ENCODE measurements around the gene NLGN1. TPM values are rescaled to one million over a fixed set of nuclear protein-coding genes. Genes with fewer than 3 reads are reported as not detected.

NLGN1 gene
- total and polyA plus RNA-seq, 5 experiments from 2014 or later = not detected

- Mint-ChIP-seq H3K4me3 (no peak overlapping the region), H3K36me3 (no peaks in the 10 kb centered on the region), H3K9me3 (peaks cover 0 to 28% (median 6%) of the 10 kb centered on the region in 9 donors), H3K27me3 (peaks cover 0 to 6% (median 0%) of the 10 kb centered on the region in 5 donors), H3K4me1 (no peaks in the 10 kb centered on the region), H3K27ac (no peak overlapping the region)
- POLR2A ChIA-PET = no interaction called here
- ATAC-seq (no peak), DNase-seq (no peak)
These were observed 426.4 kb downstream of the NLGN1 start for GRCh38 chr3:173823911-173824460.

DNA sequence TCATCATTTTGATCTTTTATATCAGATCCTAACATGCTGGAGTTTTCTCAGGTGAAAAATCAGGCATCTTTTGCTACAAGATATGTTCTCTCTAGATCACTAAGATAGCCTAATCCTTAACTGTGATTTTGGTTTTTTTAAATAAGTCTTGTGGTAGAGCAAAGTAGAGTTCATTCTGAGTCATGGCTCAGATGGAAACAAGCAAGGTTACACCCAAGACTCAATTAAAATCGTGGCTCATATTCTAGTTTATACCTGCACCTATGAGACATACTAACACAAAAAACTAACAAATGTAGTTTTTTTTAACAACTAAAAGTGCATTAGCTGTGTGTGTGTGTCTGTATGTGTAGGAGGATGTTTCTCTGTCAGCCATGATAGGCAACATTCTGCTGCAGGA lies 428.2 kb downstream of the NLGN1 start:
- no peak for ATAC-seq
- peaks cover 0 to 18% (median 4%) of the 10 kb centered on the region in 9 donors for H3K9me3 Mint-ChIP-seq
- no peaks in the 10 kb centered on the region for H3K4me1 Mint-ChIP-seq
- H3K4me3 Mint-ChIP-seq = no peak overlapping the region
- no peaks in the 10 kb centered on the region for H3K36me3 Mint-ChIP-seq
- POLR2A ChIA-PET = no interaction called here
- DNase-seq = no peak
- no peaks in the 10 kb centered on the region for H3K27me3 Mint-ChIP-seq
- H3K27ac Mint-ChIP-seq = no peak overlapping the region

GRCh38 chr3:173826416-173826815 lies 428.9 kb downstream of the NLGN1 start:
- Mint-ChIP-seq H3K9me3 (peaks cover 0 to 18% (median 4%) of the 10 kb centered on the region in 9 donors), H3K36me3 (no peaks in the 10 kb centered on the region), H3K4me1 (no peaks in the 10 kb centered on the region), H3K27me3 (no peaks in the 10 kb centered on the region), H3K27ac (no peak overlapping the region), H3K4me3 (no peak overlapping the region)
- no peak for DNase-seq
- POLR2A ChIA-PET = no interaction called here
- ATAC-seq = no peak

GRCh38 chr3:173826901-173827609 lies 429.5 kb downstream of the NLGN1 start:
- H3K27ac Mint-ChIP-seq = no peak overlapping the region
- POLR2A ChIA-PET = no interaction called here
- ATAC-seq (no peak), DNase-seq (no peak)
- no peak overlapping the region for H3K4me3 Mint-ChIP-seq
- no peaks in the 10 kb centered on the region for H3K27me3 Mint-ChIP-seq
- no peaks in the 10 kb centered on the region for H3K4me1 Mint-ChIP-seq
- no peaks in the 10 kb centered on the region for H3K36me3 Mint-ChIP-seq
- peaks cover 0 to 18% (median 5%) of the 10 kb centered on the region in 9 donors for H3K9me3 Mint-ChIP-seq

- Mint-ChIP-seq H3K4me3 (no peak overlapping the region), H3K27me3 (peaks cover 0 to 2% (median 0%) of the 10 kb centered on the region in 5 donors), H3K27ac (no peak overlapping the region), H3K36me3 (no peaks in the 10 kb centered on the region), H3K4me1 (no peaks in the 10 kb centered on the region), H3K9me3 (peaks cover 0 to 9% (median 2%) of the 10 kb centered on the region in 9 donors)
- DNase-seq (no peak), ATAC-seq (no peak)
- POLR2A ChIA-PET = no interaction called here
These were observed 441.1 kb downstream of the NLGN1 start for GRCh38 chr3:173838644-173839043.

DNA sequence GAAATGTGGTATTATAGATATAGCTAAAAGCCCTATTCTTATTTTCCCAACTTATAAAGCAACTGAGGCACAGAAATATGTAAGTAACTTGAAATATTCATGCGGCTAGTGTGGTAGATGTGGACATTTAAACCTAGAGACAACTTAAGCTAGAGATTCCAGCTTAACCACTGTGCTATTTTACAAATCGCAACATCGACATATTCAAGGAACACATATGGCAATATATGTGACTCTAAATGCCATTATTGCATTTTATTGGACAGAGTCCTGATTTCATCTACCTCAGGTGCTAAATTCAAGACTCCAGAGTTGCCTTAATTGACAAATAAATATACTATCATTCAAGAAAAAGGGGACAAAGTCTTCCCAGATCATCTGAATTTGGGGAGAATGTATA lies 442.3 kb downstream of the NLGN1 start:
- Mint-ChIP-seq H3K36me3 (no peaks in the 10 kb centered on the region), H3K9me3 (peaks cover 0 to 10% (median 2%) of the 10 kb centered on the region in 9 donors), H3K4me1 (no peaks in the 10 kb centered on the region), H3K4me3 (no peak overlapping the region), H3K27me3 (peaks cover 0 to 2% (median 0%) of the 10 kb centered on the region in 5 donors), H3K27ac (no peak overlapping the region)
- POLR2A ChIA-PET = no interaction called here
- no peak for ATAC-seq
- DNase-seq = no peak

- Mint-ChIP-seq H3K4me3 (no peak overlapping the region), H3K36me3 (no peaks in the 10 kb centered on the region), H3K27me3 (peaks cover 0 to 2% (median 0%) of the 10 kb centered on the region in 5 donors), H3K4me1 (no peaks in the 10 kb centered on the region), H3K27ac (no peak overlapping the region), H3K9me3 (peaks cover 0 to 12% (median 2%) of the 10 kb centered on the region in 9 donors)
- ATAC-seq (no peak), DNase-seq (no peak)
- POLR2A ChIA-PET = no interaction called here
These were observed 443.8 kb downstream of the NLGN1 start for GRCh38 chr3:173841334-173841733.

- Mint-ChIP-seq H3K27ac (no peak overlapping the region), H3K4me1 (no peaks in the 10 kb centered on the region), H3K9me3 (peaks cover 0 to 12% (median 2%) of the 10 kb centered on the region in 9 donors), H3K36me3 (no peaks in the 10 kb centered on the region), H3K4me3 (no peak overlapping the region), H3K27me3 (peaks cover 0 to 2% (median 0%) of the 10 kb centered on the region in 5 donors)
- ATAC-seq (no peak), DNase-seq (no peak)
- POLR2A ChIA-PET = no interaction called here
These were observed 445.5 kb downstream of the NLGN1 start for GRCh38 chr3:173843060-173843459.

DNA sequence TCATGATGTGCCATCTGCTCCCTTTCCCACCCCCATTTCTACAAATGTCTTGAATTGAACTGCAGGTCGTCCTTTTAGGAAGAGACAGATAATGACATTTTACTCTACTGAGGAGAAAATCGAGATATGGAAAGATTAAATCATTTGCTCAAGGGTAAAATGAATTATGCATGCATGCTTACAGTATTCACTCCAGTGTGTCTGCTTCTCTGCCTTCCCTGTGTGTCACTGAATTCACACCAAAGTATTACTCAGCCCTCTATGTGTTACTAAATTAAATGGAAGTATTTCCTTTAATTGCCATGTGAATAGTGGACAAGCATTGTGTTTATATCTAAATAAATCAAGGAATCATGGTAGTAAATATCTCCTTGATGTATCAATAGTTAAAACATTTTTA lies 449.0 kb downstream of the NLGN1 start:
- Mint-ChIP-seq H3K4me1 (no peaks in the 10 kb centered on the region), H3K4me3 (no peak overlapping the region), H3K36me3 (no peaks in the 10 kb centered on the region), H3K9me3 (peaks cover 0 to 10% (median 0%) of the 10 kb centered on the region in 9 donors), H3K27me3 (peaks cover 0 to 2% (median 0%) of the 10 kb centered on the region in 5 donors), H3K27ac (no peak overlapping the region)
- no peak for ATAC-seq
- no peak for DNase-seq
- POLR2A ChIA-PET = no interaction called here

DNA sequence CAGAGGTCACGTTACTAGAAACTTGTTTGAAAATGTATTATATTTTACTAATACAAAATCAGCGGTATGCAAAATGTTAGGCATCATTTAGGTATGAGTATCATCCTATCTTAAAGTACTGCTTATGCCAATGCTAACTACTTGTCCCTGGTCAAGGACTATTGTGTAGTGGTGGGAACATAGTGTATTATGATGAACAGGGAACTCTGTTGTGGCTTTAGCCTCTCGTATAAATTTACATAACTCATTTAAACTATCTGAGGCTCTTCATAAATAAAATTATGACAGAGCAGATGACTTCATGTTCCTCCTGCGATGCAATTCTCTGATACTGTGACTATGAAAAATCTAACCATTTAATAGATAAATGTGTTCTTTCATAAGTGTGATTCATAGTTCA lies 451.9 kb downstream of the NLGN1 start:
- Mint-ChIP-seq H3K36me3 (no peaks in the 10 kb centered on the region), H3K4me3 (no peak overlapping the region), H3K9me3 (peaks cover 0 to 6% (median 0%) of the 10 kb centered on the region in 9 donors), H3K27me3 (no peaks in the 10 kb centered on the region), H3K27ac (no peak overlapping the region), H3K4me1 (no peaks in the 10 kb centered on the region)
- POLR2A ChIA-PET = no interaction called here
- DNase-seq (no peak), ATAC-seq (no peak)

DNA sequence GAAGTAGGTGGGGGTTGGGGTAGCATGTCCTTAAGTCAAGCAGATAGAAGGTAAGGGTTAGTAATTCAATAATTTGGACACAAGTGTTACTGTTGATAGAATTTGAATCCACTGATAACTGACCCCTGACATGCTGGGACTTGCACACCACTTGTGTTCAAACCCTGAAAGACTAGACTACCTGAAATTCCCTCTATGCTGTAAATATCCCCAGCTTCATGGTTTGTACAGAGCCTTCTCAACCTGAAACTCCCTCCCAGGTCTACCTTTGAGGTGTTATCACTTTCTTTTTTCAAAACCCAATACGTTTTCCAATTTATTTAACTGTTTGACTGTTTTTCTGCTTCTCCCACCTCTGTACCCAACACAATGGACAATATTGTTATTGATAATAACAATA lies 459.6 kb downstream of the NLGN1 start:
- Mint-ChIP-seq H3K4me1 (no peaks in the 10 kb centered on the region), H3K9me3 (peaks cover 0 to 3% (median 0%) of the 10 kb centered on the region in 9 donors), H3K4me3 (no peak overlapping the region), H3K36me3 (no peaks in the 10 kb centered on the region), H3K27me3 (no peaks in the 10 kb centered on the region), H3K27ac (no peak overlapping the region)
- DNase-seq (no peak), ATAC-seq (no peak)
- POLR2A ChIA-PET = no interaction called here

GRCh38 chr3:173862701-173863100 lies 465.2 kb downstream of the NLGN1 start:
- Mint-ChIP-seq H3K27me3 (no peaks in the 10 kb centered on the region), H3K36me3 (no peaks in the 10 kb centered on the region), H3K27ac (no peak overlapping the region), H3K4me1 (no peaks in the 10 kb centered on the region), H3K9me3 (peaks cover 0 to 5% (median 0%) of the 10 kb centered on the region in 9 donors), H3K4me3 (no peak overlapping the region)
- POLR2A ChIA-PET = no interaction called here
- no peak for DNase-seq
- ATAC-seq = no peak

DNA sequence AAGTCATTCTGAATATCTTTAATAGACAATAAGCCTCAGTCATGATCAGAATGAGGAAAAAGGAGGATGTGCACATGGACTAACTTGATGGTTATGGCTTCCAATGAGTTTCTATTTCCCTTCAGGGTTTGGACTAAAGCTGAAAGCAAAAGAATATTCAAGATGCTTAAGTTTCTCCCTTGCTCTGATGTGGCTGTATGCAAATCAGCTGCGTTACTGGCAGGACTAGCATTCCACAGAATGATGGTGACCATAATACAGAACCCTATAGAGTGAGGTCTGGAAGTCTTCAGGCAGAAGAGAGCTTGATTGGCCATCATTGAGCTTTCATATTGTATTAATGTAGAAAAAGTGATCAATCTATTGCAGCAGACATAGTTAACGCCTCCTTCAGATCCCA lies 466.0 kb downstream of the NLGN1 start:
- POLR2A ChIA-PET = no interaction called here
- no peak overlapping the region for H3K27ac Mint-ChIP-seq
- no peaks in the 10 kb centered on the region for H3K36me3 Mint-ChIP-seq
- no peak overlapping the region for H3K4me3 Mint-ChIP-seq
- no peaks in the 10 kb centered on the region for H3K4me1 Mint-ChIP-seq
- no peak for DNase-seq
- H3K27me3 Mint-ChIP-seq = no peaks in the 10 kb centered on the region
- no peak for ATAC-seq
- peaks cover 0 to 5% (median 0%) of the 10 kb centered on the region in 9 donors for H3K9me3 Mint-ChIP-seq

All from naive thymus-derived CD8-positive, alpha-beta T cell (primary cell).